ENCODE measurements around the gene ANKMY1.
"Not testable (repeated sequence)": the region's sequence is repeated elsewhere in the genome, so short reads cannot be mapped to it uniquely, and the experiment has no call there.

The ANKMY1 gene

GRCh38 chr2:240568678-240569522 lies 11.1 kb upstream of the ANKMY1 start:
- peak in 1 of 2 donors; percentile 36 for DNase-seq (ENCODE audit: low read depth in 2 of 2)

- DNase-seq (ENCODE audit: low read depth in 2 of 2): no peak
Measured at GRCh38 chr2:240567872-240568677, 10.3 kb upstream of the ANKMY1 start, which contains the start of gene RNPEPL1. TSS of gene RNPEPL1 (plus strand) at chr2:240568484. CDS start at chr2:240568587, 103 bp downstream.

- no peak for DNase-seq (ENCODE audit: low read depth in 2 of 2)
Measured at GRCh38 chr2:240567137-240567871, 9.5 kb upstream of the ANKMY1 start.

- DNase-seq (ENCODE audit: low read depth in 2 of 2): peak; percentile 88 to 90
Measured at GRCh38 chr2:240566203-240567136, 8.7 kb upstream of the ANKMY1 start.

- DNase-seq (ENCODE audit: low read depth in 2 of 2): peak; percentile 82 to 85
Measured at GRCh38 chr2:240565333-240566202, 7.8 kb upstream of the ANKMY1 start.

GRCh38 chr2:240564561-240565332 lies 7.0 kb upstream of the ANKMY1 start:
- no peak for DNase-seq (ENCODE audit: low read depth in 2 of 2)

GRCh38 chr2:240563951-240564560 lies 6.3 kb upstream of the ANKMY1 start:
- DNase-seq (ENCODE audit: low read depth in 2 of 2): no peak

- not testable (repeated sequence) for DNase-seq (ENCODE audit: low read depth in 2 of 2)
Measured at GRCh38 chr2:240563231-240563630, 5.4 kb upstream of the ANKMY1 start.

- no peak for DNase-seq (ENCODE audit: low read depth in 2 of 2)
Measured at GRCh38 chr2:240561325-240561971, 3.7 kb upstream of the ANKMY1 start.

- DNase-seq (ENCODE audit: low read depth in 2 of 2): peak; percentile 98 to 99
Measured at GRCh38 chr2:240560480-240561324, 2.9 kb upstream of the ANKMY1 start.

GRCh38 chr2:240560084-240560479 lies 2.3 kb upstream of the ANKMY1 start, which contains the start of gene DUSP28:
TSS of gene DUSP28 (plus strand) at chr2:240560357. CDS start at chr2:240560685, 328 bp downstream.
- peak; percentile 77 to 86 for DNase-seq (ENCODE audit: low read depth in 2 of 2)

GRCh38 chr2:240559286-240559685 lies 1.5 kb upstream of the ANKMY1 start:
- DNase-seq (ENCODE audit: low read depth in 2 of 2): no peak

GRCh38 chr2:240558236-240558761 lies 511 bp upstream of the ANKMY1 start:
- no peak for DNase-seq (ENCODE audit: low read depth in 2 of 2)

- no peak for DNase-seq (ENCODE audit: low read depth in 2 of 2)
Measured at GRCh38 chr2:240557101-240557751, 562 bp downstream of the ANKMY1 start.

GRCh38 chr2:240556553-240557100 lies 1.2 kb downstream of the ANKMY1 start:
- DNase-seq (ENCODE audit: low read depth in 2 of 2): peak in 1 of 2 donors; percentile 32

All from stimulated activated CD8-positive, alpha-beta memory T cell treated with anti-CD3 and anti-CD28 coated beads, Interleukin-15, amount 100 ng/mL, for 4 hours (primary cell).